Calu3 (cell line): ENCODE data around the gene OR11A1. TPM values are rescaled to one million over a fixed set of nuclear protein-coding genes. Genes with fewer than 3 reads are reported as not detected.
"Not testable (repeated sequence)": the region's sequence is repeated elsewhere in the genome, so short reads cannot be mapped to it uniquely, and the experiment has no call there.

ENCODE experiments used
- BruUV-seq: library from RNA; stranded (reverse); fragments of 400-500 nt; replicated peaks from 2 replicates; lab custom pipeline; 2021; lab: Mats Ljungman, UMichigan
- CTCF ChIA-PET: fragments of 300-600 bp; sonication (Branson Sonifier 250); formaldehyde crosslinking; loops from one replicate; lab custom pipeline; 2022; ENCODE audit warnings: antibody characterized with exemption; lab: Charles Lee
- DNase-seq: peaks from one replicate; pipeline ENCODE4 v3.0.0; 2022
- H3K27ac Mint-ChIP-seq: one replicate; pipeline ENCODE4 v1.8.0; 2022; ENCODE audit warnings: mixed read lengths; ENCODE audit not compliant: unreplicated experiment
- H3K27me3 Mint-ChIP-seq: one replicate; pipeline ENCODE4 v1.8.0; 2022; ENCODE audit warnings: mixed read lengths; ENCODE audit not compliant: unreplicated experiment
- H3K36me3 Mint-ChIP-seq: one replicate; pipeline ENCODE4 v1.8.0; 2022; ENCODE audit warnings: mild to moderate bottlenecking, moderate library complexity, mixed read lengths; ENCODE audit not compliant: insufficient read depth, unreplicated experiment
- H3K4me1 Mint-ChIP-seq: one replicate; pipeline ENCODE4 v1.8.0; 2022; ENCODE audit warnings: mild to moderate bottlenecking, low read depth, mixed read lengths; ENCODE audit not compliant: unreplicated experiment
- H3K4me3 Mint-ChIP-seq: one replicate; pipeline ENCODE4 v1.8.0; 2022; ENCODE audit warnings: mild to moderate bottlenecking, low read depth, moderate library complexity, mixed read lengths; ENCODE audit not compliant: unreplicated experiment
- H3K9me3 Mint-ChIP-seq: one replicate; pipeline ENCODE4 v1.8.0; 2022; ENCODE audit warnings: low read depth, mixed read lengths; ENCODE audit not compliant: unreplicated experiment
- intact Hi-C: fragments of 100-400 bp; cut with micrococcal nuclease; formaldehyde crosslinking; loops from one replicate; pipeline ENCODE4 v1.10.0; 2022; ENCODE audit not compliant: unreplicated experiment
- total RNA-seq: library from RNA; stranded (reverse); gene quantifications from 2 replicates; pipeline ENCODE4 v1.2.3, GENCODE V29; 2022
- TF ChIP-seq, protein P1 (sequence below): fragments of 200-600 bp; IDR thresholded peaks from one replicate; pipeline ENCODE4 v1.8.0; 2022; ENCODE audit warnings: antibody characterized with exemption; ENCODE audit not compliant: unreplicated experiment

OR11A1 gene
- total RNA-seq, 1 experiment from 2014 or later = not detected

- Mint-ChIP-seq H3K4me1 (no peaks in the 10 kb centered on the region), H3K27ac (no peak overlapping the region), H3K4me3 (no peak overlapping the region), H3K9me3 (no peaks in the 10 kb centered on the region), H3K27me3 (no peaks in the 10 kb centered on the region), H3K36me3 (no peaks in the 10 kb centered on the region)
- no peak for DNase-seq
- intact Hi-C loops = no loop called here
- BruUV-seq = no TSS peak
- TF ChIP-seq, protein P1, sequence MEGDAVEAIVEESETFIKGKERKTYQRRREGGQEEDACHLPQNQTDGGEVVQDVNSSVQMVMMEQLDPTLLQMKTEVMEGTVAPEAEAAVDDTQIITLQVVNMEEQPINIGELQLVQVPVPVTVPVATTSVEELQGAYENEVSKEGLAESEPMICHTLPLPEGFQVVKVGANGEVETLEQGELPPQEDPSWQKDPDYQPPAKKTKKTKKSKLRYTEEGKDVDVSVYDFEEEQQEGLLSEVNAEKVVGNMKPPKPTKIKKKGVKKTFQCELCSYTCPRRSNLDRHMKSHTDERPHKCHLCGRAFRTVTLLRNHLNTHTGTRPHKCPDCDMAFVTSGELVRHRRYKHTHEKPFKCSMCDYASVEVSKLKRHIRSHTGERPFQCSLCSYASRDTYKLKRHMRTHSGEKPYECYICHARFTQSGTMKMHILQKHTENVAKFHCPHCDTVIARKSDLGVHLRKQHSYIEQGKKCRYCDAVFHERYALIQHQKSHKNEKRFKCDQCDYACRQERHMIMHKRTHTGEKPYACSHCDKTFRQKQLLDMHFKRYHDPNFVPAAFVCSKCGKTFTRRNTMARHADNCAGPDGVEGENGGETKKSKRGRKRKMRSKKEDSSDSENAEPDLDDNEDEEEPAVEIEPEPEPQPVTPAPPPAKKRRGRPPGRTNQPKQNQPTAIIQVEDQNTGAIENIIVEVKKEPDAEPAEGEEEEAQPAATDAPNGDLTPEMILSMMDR = no peak
- CTCF ChIA-PET = interaction anchor here (0.7 kb wide), 1 partner anchor 302 kb away, joined by 6 read pairs; no protein-coding TSS in a partner anchor
Observed at GRCh38 chr6:29447670-29448069, 9.2 kb downstream of the OR11A1 start.

- intact Hi-C loops, H3K27ac Mint-ChIP-seq, H3K4me3 Mint-ChIP-seq, H3K36me3 Mint-ChIP-seq, H3K9me3 Mint-ChIP-seq, H3K4me1 Mint-ChIP-seq, BruUV-seq, DNase-seq: not testable (repeated sequence)
- H3K27me3 Mint-ChIP-seq = peaks cover 12% of the 10 kb centered on the region
- CTCF ChIA-PET = interaction anchor here (0.6 kb wide), 1 partner anchor 151 kb away, joined by 3 read pairs; no protein-coding TSS in a partner anchor
Observed at GRCh38 chr6:29444031-29444430, 12.8 kb downstream of the OR11A1 start.

DNA sequence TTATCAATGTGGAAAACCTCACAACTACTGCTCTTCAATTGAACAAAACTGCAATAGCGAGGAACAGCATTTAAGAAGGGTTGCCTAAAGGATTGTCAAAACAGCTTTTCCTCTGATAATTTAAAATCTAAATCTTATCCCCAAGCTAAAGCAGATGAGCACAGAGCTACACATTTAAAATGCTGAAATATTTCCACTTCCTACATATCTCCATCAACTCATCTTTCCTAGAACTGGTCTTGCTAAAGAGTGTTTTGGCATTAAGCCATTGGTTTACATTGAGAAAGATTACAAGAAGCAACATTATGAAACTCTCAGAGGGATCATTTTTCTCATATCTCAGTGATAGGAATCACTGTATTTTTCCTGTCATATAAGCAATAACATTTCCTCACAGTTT, 14.2 kb downstream of the OR11A1 start:
- H3K9me3 Mint-ChIP-seq = peaks cover 4% of the 10 kb centered on the region
- BruUV-seq = no TSS peak
- DNase-seq = no peak
- no peak overlapping the region for H3K4me3 Mint-ChIP-seq
- TF ChIP-seq, protein P1 = no peak
- H3K36me3 Mint-ChIP-seq = no peaks in the 10 kb centered on the region
- CTCF ChIA-PET = no interaction called here
- no peak overlapping the region for H3K27ac Mint-ChIP-seq
- H3K4me1 Mint-ChIP-seq = no peaks in the 10 kb centered on the region
- peaks cover 12% of the 10 kb centered on the region for H3K27me3 Mint-ChIP-seq
- intact Hi-C loops = no loop called here

DNA sequence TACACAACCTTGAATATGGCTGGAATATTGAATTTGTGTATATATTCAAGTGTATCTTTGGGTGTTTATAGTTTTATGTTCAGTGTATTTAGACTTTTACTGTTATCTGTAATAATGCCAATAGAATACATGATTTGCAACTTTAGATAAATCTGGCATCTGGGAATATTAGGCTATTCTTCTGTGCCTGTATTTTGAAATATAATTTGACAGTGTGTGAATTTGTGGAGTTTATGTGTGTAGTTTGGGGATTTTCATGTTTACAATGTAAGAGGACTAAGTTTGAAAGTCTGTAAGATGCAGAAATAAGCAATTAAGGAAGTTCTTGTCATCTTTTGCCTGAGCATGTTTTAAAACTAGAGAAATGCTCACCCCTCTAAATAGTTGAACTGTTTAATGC, 17.9 kb downstream of the OR11A1 start, which contains the start of gene OR10C1:
OR10C1 (plus strand) TSS at position 301 of the 400 bp plus-strand sequence. CDS start 710 bp downstream, outside the sequence.
- Mint-ChIP-seq H3K27ac (no peak within 1 kb of the TSS), H3K9me3 (peaks cover 8% of the 10 kb centered on the region), H3K36me3 (no peaks in the 10 kb centered on the region), H3K27me3 (peaks cover 12% of the 10 kb centered on the region), H3K4me3 (no peak within 1 kb of the TSS), H3K4me1 (no peaks in the 10 kb centered on the region)
- BruUV-seq = no TSS peak
- intact Hi-C loops = no loop called here
- TF ChIP-seq, protein P1 = no peak
- CTCF ChIA-PET = interaction anchor here (0.6 kb wide), 1 partner anchor 200 kb away, joined by 6 read pairs; no protein-coding TSS in a partner anchor
- DNase-seq = no peak

- intact Hi-C loops, CTCF ChIA-PET: not testable (repeated sequence)
- peaks cover 15% of the 10 kb centered on the region for H3K9me3 Mint-ChIP-seq
Observed at GRCh38 chr6:29436730-29437129, 20.1 kb downstream of the OR11A1 start.

More at GRCh38 chr6:29436730-29437129, 20.1 kb downstream of the OR11A1 start:
- DNase-seq, H3K4me1 Mint-ChIP-seq, H3K4me3 Mint-ChIP-seq, H3K36me3 Mint-ChIP-seq, BruUV-seq, H3K27ac Mint-ChIP-seq: not testable (repeated sequence)
- H3K27me3 Mint-ChIP-seq = peaks cover 12% of the 10 kb centered on the region
